Astrocyte of the cerebellum (primary cell): ENCODE data around the gene BHLHA15.

Experiments used
- DNase-seq: peaks from one replicate; pipeline ENCODE4 v3.0.0-alpha.2; 2011; ENCODE audit warnings: low read depth
- H3K4me3 ChIP-seq: 2 replicates; pipeline ENCODE4 v1.5.1; 2011; ENCODE audit warnings: mild to moderate bottlenecking, low read depth, low read length, moderate library complexity
- CTCF ChIP-seq: IDR thresholded peaks from 2 replicates; pipeline ENCODE4 v1.5.1; 2012; ENCODE audit warnings: low read length, low read depth, moderate library complexity, mild to moderate bottlenecking; ENCODE audit errors: missing control alignments
- in situ Hi-C: cut with HindIII; loops from 2 replicates; pipeline ENCODE4 v1.10.0; 2017; ENCODE audit warnings: low sequenced_read_pairs

Gene BHLHA15

GRCh38 chr7:98194186-98194585 is 17.1 kb upstream of the BHLHA15 start:
- in situ Hi-C loops, result no loop called here
- no peak overlapping the region for H3K4me3 ChIP-seq
- no peak for DNase-seq
- TF ChIP-seq CTCF, result no peak

GRCh38 chr7:98194672-98195457 is 16.4 kb upstream of the BHLHA15 start:
- in situ Hi-C loops, result no loop called here
- no peak overlapping the region for H3K4me3 ChIP-seq
- TF ChIP-seq CTCF, result no peak
- no peak for DNase-seq

- no peak for TF ChIP-seq CTCF
- no peak overlapping the region for H3K4me3 ChIP-seq
- no peak for DNase-seq
- in situ Hi-C loops, result no loop called here
Measured at GRCh38 chr7:98196706-98197605, 14.3 kb upstream of the BHLHA15 start.

- no peak overlapping the region for H3K4me3 ChIP-seq
- TF ChIP-seq CTCF, result no peak
- in situ Hi-C loops, result no loop called here
- no peak for DNase-seq
Measured at GRCh38 chr7:98199131-98199530, 12.1 kb upstream of the BHLHA15 start.

- no peak overlapping the region for H3K4me3 ChIP-seq
- DNase-seq, result no peak
- in situ Hi-C loops, result no loop called here
- no peak for TF ChIP-seq CTCF
Measured at GRCh38 chr7:98200364-98200763, 10.9 kb upstream of the BHLHA15 start.

GRCh38 chr7:98202367-98203195 is 8.7 kb upstream of the BHLHA15 start:
- TF ChIP-seq CTCF, result no peak
- in situ Hi-C loops, result no loop called here
- no peak for DNase-seq
- no peak overlapping the region for H3K4me3 ChIP-seq
